HG02870 (cell line): ENCODE data around the gene CALY.

ENCODE experiments used
- ATAC-seq: cut with Tn5 transposase; IDR thresholded peaks from one replicate; pipeline ENCODE4 v1.9.1; 2021; ENCODE audit warnings: mild to moderate bottlenecking, moderate library complexity; ENCODE audit not compliant: unreplicated experiment

The CALY gene

GRCh38 chr10:133293810-133294119, 42.9 kb downstream of the CALY start:
- no peak for ATAC-seq

- no peak for ATAC-seq
These were observed 43.5 kb downstream of the CALY start for GRCh38 chr10:133292919-133293809.

- no peak for ATAC-seq
These were observed 46.9 kb downstream of the CALY start for GRCh38 chr10:133289761-133290160.

DNA sequence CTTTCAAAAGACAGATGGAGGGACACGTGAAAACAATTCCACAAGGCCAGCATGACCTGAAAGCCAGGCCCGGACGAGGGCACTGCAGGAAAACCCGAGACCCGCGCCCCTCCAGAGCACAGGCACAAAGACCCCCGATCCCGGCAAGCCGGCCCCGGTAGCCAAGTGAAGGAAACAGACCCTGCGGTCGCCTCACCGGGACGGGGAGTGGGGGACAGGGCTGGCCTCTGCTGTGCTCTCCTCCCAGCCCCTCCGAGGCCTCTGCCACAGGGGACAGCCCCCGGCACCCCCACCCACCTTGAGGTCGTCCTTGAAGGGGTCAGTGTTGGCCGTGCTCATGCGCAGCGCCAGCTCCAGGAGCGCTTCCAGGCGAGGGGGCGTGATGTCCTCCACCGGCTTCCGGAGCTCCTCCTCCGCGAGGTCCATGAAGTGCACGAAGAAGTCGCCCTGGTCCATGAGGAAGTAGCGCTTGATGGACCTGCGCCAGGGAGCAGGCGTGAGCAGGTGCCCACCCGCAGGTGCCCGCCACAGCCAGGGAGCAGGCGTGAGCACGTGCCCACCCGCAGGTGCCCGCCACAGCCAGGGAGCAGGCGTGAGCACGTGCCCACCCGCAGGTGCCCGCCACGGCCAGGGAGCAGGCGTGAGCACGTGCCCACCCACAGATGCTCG, 48.7 kb downstream of the CALY start:
- no peak for ATAC-seq

- ATAC-seq, result no peak
These were observed 50.3 kb downstream of the CALY start for GRCh38 chr10:133286366-133286765.

DNA sequence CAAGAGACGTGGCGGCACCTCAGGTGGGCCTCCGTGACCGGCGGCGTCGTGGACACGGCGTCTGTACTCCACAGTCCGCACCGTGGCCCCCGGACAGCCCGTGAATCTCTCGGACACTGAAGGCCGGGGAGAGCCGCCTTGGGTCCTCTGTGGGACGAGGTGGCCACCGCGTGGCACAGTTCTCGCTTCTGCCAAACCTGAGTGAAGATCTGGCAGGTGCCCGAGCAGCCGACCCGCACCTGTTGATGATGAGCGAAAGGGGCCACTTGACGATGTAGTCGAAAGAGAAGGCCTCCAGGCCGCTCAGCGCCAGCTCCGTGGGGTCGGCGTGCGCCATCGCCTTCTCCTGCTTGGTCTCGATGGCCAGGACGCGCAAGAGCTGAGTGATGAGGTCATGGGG, 51.5 kb downstream of the CALY start:
- ATAC-seq, result no peak

- no peak for ATAC-seq
These were observed 52.8 kb downstream of the CALY start for GRCh38 chr10:133283931-133284330.

DNA sequence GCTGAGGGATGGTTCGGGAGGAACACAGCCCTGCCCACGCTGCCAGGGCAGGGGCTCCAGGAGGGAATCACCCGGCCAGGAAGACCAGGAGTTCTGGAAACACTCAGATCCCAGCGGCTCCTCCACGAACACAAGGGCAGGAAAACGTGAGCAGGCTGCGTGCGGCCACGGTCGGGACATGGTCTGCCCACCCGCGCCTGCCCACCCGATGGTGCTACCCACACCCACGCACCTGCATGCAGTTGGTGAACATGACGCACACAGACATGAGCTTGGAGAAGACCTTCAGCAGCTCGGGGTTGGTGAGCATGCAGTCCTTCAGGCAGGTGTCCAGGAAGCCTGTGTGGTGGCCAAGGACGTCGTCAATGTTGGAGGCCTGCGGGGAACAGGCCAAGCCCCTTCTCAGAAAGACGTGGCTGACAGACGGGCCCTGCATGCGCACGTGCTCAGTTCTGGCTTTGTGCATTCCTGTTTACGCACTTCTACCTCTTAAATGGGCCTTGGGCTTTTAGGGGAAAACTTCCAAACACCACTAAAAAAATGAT, 53.8 kb downstream of the CALY start:
- ATAC-seq, result no peak

DNA sequence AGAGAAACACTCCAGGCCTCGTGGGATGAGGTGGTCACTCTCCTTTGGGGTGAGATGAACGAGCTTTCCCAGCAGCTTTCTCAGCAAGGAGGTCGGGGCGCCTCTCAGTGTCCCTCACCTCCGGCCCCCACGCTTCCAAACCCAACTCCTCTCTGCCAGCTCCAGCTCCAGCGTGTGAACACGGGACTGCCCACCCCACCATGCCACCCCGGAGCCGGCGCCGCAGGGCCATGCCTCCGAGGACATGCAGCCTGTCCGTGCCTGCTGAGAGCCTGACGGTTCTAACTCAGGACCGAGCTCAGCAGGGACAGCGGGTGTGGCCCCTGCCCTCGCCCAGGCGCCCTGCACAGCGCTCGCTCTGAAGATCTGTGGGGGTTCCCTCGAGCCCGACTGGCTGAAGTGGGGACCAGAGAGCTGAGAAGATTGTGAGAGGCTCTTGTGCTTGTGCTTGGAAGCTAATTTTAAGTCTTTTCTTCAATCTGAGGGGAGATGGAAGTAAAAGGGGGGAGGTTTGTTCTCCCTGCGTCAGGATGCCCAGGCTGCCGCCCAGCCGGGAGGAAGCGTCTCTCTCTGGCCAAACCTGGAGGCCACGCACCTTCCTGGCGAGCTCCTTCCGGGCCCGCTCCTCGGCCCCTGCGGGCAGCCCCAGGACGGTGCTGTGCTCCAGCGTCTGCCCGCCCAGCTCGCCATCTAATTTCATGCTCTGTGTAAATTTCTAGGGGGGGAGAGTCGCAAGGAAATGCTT, 54.9 kb downstream of the CALY start:
- ATAC-seq, result no peak

GRCh38 chr10:133281084-133281483, 55.6 kb downstream of the CALY start:
- no peak for ATAC-seq

GRCh38 chr10:133280391-133281059, 56.2 kb downstream of the CALY start:
- ATAC-seq, result no peak

DNA sequence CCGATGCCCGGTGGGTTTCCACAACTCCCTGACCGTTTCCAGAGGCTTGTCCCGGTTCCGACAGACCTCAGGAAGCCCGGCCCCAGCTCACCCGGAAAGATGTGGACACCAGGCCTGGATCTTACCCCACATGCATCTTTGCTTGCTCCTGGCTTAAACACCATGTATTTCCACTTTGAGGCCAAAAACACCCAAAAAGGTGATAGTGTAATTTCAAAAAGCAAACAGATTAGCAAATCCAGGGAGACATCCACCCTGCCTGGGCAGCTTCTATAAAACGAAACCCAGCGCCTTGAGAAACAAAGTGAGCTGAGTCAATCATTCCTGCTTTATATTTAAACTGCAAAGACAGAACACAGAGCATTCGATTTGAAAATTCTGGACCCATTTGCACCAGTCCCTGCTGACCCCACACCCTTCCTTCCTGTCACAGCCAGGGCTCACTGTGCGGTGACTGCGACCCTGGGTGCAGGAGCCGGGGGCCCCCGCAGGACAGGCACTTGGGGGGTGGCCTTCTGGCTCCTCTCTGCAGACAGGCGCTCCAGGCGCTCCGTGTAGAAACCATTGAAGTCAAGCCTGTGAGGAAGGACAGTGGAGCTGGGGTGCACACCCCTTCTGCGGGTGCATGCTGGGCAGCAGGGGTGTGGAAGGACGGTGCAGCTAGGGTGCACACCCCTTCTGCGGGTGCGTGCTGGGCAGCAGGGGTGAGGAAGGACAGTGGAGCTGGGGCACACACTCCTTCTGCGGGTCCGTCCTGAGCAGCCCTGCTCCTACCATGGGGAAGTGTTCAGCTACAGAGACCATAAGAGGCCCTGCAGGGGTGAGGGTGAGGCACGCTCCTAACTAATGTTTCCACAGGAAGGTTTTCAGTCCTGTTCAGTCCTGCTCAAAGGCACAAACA, 57.1 kb downstream of the CALY start:
- no peak for ATAC-seq

DNA sequence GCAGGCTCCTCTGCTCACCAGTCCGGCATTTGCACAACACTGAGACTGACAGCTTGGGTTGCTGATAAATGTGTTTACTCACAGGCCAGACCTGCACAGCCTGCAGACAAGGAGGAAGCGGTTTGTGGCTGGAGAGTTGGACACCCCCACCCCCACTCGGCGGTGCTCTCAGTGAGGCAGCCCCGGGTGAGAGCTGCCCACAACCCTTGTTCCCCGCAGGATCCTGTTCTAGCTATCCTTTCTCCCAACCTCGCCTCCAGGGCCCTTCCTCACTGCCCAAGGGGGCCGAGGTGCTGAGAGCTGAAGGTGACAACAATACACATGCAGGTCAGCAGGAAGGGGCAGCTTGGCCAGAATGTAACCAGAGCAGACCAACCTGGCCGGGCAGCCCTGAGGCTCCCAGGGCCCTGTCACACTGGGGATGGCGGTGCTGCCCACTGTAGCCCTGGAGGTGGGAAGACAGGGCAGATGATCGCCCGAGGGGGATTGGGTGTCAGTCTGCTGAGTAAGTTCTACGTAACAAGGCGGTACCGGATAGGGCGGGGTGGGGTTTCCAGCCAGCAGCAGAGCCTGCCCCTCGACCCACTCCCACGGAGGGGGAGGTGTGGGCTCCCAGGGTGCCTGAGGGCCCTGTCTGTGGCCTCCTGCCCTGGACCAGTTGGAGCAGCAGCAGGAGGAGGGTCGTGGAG, 58.0 kb downstream of the CALY start:
- ATAC-seq, result peak; percentile 30

- ATAC-seq, result no peak
These were observed 58.6 kb downstream of the CALY start for GRCh38 chr10:133277993-133278576.

- no peak for ATAC-seq
These were observed 59.3 kb downstream of the CALY start for GRCh38 chr10:133277277-133277992.

DNA sequence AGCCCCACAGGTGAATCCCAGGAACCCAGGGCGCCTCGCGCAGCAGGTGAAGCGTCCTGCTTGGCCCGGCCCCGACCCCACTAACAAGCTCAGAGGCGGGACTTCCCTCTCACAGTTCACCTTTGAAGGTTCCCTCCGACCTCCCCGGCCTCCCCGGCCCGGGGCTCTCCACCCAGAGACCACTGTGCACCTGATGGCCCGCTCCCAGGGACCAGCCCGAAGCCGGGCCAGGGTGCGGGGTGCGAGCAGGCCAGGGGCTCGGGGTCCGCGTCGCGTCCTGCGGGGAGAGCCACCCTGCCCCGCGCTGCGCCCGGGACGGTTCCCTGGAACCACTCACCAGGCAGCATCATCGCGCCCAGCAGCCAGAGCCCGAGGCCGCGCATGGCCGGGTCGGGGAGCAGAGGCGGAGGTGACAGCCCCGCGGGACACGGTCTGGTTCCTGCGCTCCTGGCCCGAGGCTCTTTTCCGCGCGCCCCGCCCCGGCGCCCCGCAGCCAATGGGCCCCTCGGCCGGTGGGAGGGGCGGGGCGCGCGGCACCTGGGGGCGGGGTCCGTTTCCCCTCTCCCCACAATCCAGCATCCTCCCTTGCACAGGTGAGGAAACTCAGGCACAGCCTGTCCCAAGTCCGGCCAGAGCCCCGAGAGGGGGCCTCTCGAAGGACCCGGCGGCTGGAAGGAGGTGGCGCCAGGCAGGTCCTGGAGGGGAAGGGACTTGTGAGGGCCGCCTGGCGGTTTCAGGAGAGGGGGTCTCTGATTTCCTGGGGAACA, 60.1 kb downstream of the CALY start, which contains the start of gene ADAM8:
Gene ADAM8, minus strand, starts transcription at position 434 of the 767 bp plus-strand sequence. Its CDS starts 51 bp downstream, at position 383.
- peak; percentile 46 for ATAC-seq

DNA sequence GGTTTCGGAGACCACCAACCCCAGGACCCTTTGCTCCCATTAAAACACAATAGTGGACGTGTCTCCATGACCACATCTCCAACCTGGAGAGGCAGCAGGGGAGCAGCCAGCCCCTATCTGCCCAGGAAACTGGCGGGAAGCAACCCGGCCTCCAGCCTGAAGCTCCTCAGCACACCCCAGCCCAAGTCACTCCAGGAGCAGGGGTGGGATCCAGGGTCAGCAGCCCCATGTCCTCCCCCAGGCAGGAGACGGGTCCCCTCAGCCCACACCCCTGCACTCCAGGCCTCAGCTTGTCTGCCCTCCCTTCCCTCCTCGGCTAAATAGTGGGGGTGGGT, 60.6 kb downstream of the CALY start:
- ATAC-seq, result no peak

GRCh38 chr10:133275684-133276092, 61.0 kb downstream of the CALY start:
- peak; percentile 24 for ATAC-seq
